ENCODE data around the gene TEK. TPM values are rescaled to one million over a fixed set of nuclear protein-coding genes. Genes with fewer than 3 reads are reported as not detected.
"Not testable (repeated sequence)": the region's sequence is repeated elsewhere in the genome, so short reads cannot be mapped to it uniquely, and the experiment has no call there.

Gene TEK
- total RNA-seq, 2 donors from 2014 or later = not detected

GRCh38 chr9:27093384-27094067 lies 15.5 kb upstream of the TEK start:
- DNase-seq; H3K27me3 Mint-ChIP-seq (ENCODE audit: low read depth); H3K27ac Mint-ChIP-seq; H3K4me1 Mint-ChIP-seq (ENCODE audit: low read depth); H3K36me3 Mint-ChIP-seq (ENCODE audit: insufficient read depth in 2 of 2); ATAC-seq (replicated peaks in 1 of 2); H3K4me3 Mint-ChIP-seq; H3K9me3 Mint-ChIP-seq: not testable (repeated sequence)

DNA sequence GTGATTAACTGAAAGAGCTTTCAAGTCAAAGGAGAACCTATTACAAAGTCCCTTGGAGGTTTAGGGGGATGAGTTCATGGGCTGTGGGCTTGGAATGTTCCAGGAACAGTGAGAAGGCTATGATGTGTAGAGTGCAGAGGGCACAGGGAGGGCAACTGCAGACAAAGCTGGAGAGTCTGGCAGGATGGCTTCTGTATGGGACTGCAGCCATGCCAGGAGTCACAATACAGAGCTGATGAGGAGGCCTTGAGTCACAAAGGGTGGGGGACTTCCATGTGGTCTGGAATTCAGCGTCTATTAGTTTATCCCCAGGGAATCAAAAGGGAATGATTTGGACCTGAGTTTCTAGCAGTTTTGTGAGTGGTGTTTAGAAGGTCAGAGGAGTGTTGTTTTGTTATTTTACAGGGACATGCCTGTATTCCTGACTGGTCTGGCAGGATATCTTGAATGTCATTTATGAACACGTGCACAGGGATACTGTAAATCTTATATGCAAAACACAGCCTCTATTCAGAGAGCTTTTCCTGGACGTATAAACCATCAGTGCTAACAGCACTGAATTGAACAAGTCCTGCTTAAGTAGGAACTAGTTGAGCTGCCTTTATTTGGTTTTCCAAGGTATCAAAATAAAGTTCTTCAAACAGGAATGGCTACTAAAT lies 14.3 kb upstream of the TEK start:
- Mint-ChIP-seq H3K27ac (no peak overlapping the region), H3K9me3 (peaks cover 2% of the 10 kb centered on the region in 2 donors)

DNA sequence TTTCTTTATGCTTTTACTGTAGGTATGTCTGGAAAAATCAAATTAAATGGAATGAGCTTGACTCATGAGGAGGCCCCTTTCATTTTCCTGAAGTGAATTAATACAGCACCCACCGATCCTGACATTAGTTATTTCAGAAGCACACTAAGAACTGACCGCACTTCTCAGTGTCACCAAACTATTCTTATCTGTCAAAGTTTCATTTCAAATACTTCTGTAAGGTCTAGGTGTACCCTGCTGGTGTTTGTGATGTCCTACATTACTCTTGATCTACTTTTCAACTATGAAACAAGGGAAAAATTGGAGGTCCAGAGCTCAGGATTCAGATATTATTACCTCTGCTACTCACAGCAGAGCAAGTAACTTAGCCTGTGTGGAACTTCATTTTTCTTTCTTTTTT lies 1.8 kb upstream of the TEK start:
- no peak for ATAC-seq (replicated peaks in 1 of 2)
- no peak for DNase-seq
- Mint-ChIP-seq H3K4me1 (ENCODE audit: low read depth) (no peaks in the 10 kb centered on the region), H3K36me3 (ENCODE audit: insufficient read depth in 2 of 2) (no peaks in the 10 kb centered on the region), H3K27me3 (ENCODE audit: low read depth) (no peaks in the 10 kb centered on the region), H3K9me3 (peaks cover 0 to 3% of the 10 kb centered on the region in 2 donors), H3K4me3 (no peak overlapping the region), H3K27ac (no peak overlapping the region)

More for the DNA sequence above, 14.3 kb upstream of the TEK start:
- ATAC-seq (replicated peaks in 1 of 2) (no peak), DNase-seq (no peak)
- Mint-ChIP-seq H3K4me1 (ENCODE audit: low read depth) (no peaks in the 10 kb centered on the region), H3K4me3 (no peak overlapping the region), H3K27me3 (ENCODE audit: low read depth) (no peaks in the 10 kb centered on the region), H3K36me3 (ENCODE audit: insufficient read depth in 2 of 2) (no peaks in the 10 kb centered on the region)

GRCh38 chr9:27109621-27110020 lies 596 bp downstream of the TEK start:
- H3K27ac Mint-ChIP-seq = no peak overlapping the region
- H3K4me3 Mint-ChIP-seq = no peak overlapping the region
- DNase-seq = no peak
- ATAC-seq (replicated peaks in 1 of 2) = no peak
- no peaks in the 10 kb centered on the region for H3K36me3 Mint-ChIP-seq (ENCODE audit: insufficient read depth in 2 of 2)
- H3K9me3 Mint-ChIP-seq = peaks cover 0 to 3% of the 10 kb centered on the region in 2 donors
- H3K4me1 Mint-ChIP-seq (ENCODE audit: low read depth) = no peaks in the 10 kb centered on the region
- H3K27me3 Mint-ChIP-seq (ENCODE audit: low read depth) = no peaks in the 10 kb centered on the region

DNA sequence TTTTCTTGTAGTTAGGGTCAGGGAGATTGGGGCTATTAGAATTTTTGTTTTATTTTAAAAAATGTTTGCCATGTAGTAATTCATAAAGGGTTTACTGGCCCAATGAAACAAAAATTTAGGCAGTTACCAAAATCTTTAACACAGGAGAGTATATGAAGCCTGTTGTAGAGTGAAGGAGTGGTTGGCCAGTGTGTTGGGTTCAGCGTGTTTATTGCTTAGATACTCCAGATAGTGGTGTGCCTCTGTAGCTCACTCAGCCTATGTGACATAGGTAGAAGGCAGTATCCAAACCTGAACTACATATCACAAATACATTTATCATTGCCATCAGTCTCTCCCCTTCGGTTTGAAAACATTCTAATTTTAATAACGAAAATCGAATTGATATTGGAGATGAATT lies 1.2 kb downstream of the TEK start:
- Mint-ChIP-seq H3K9me3 (peaks cover 0 to 3% of the 10 kb centered on the region in 2 donors), H3K27ac (no peak overlapping the region), H3K4me1 (ENCODE audit: low read depth) (no peaks in the 10 kb centered on the region), H3K36me3 (ENCODE audit: insufficient read depth in 2 of 2) (no peaks in the 10 kb centered on the region), H3K27me3 (ENCODE audit: low read depth) (no peaks in the 10 kb centered on the region), H3K4me3 (no peak overlapping the region)
- DNase-seq (no peak), ATAC-seq (replicated peaks in 1 of 2) (no peak)

DNA sequence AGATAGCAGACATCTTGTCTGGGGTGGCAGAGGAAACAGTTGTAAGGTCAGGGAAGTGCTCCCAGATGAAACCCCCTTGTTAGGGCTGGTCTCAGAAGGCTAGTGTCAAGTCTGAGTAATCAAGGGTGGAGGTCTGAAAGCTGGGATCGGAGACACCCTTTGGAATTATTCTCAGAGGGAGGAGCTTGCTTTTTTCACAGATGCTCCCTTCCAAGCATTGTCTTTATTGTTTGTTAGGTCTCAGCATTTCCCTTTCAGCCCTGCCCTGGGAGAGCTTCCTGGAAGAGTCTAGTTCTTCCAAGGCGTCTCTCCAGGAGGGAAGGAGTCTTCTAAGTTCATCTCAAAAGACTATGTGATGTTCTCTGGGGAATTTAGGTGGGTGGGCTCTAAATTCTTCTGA lies 3.2 kb downstream of the TEK start:
- no peaks in the 10 kb centered on the region for H3K9me3 Mint-ChIP-seq
- ATAC-seq (replicated peaks in 1 of 2) (no peak), DNase-seq (no peak)
- H3K36me3 Mint-ChIP-seq (ENCODE audit: insufficient read depth in 2 of 2) = no peaks in the 10 kb centered on the region
- no peak overlapping the region for H3K27ac Mint-ChIP-seq
- no peak overlapping the region for H3K4me3 Mint-ChIP-seq
- no peaks in the 10 kb centered on the region for H3K4me1 Mint-ChIP-seq (ENCODE audit: low read depth)
- H3K27me3 Mint-ChIP-seq (ENCODE audit: low read depth) = no peaks in the 10 kb centered on the region

GRCh38 chr9:27117489-27118135 lies 8.6 kb downstream of the TEK start:
- no peak for ATAC-seq (replicated peaks in 1 of 2)
- Mint-ChIP-seq H3K27ac (no peak overlapping the region), H3K36me3 (ENCODE audit: insufficient read depth in 2 of 2) (no peaks in the 10 kb centered on the region), H3K27me3 (ENCODE audit: low read depth) (peaks cover 6% of the 10 kb centered on the region), H3K4me3 (no peak overlapping the region), H3K9me3 (no peaks in the 10 kb centered on the region), H3K4me1 (ENCODE audit: low read depth) (no peaks in the 10 kb centered on the region)
- no peak for DNase-seq

DNA sequence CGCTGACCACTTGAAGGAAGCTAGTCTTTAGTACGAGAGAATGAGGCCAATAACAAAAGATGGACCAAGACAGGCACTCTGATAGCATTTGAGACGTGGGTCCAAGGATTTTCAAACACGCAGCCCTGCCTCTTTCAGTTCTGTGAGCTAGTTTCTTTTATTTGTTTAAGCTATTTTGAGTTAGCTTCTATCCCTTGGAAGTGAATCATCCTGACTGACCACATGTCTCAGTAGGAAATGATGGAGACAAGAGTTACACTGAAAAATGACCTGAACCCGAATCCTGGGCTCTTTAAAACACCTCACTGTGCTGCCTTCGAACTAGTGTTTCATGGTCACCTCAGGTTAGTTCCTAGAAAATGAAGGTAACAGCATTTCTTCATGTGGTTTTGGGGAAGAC lies 9.9 kb downstream of the TEK start:
- peaks cover 7% of the 10 kb centered on the region for H3K27me3 Mint-ChIP-seq (ENCODE audit: low read depth)
- no peak overlapping the region for H3K4me3 Mint-ChIP-seq
- no peak overlapping the region for H3K27ac Mint-ChIP-seq
- ATAC-seq (replicated peaks in 1 of 2) (no peak), DNase-seq (no peak)
- H3K36me3 Mint-ChIP-seq (ENCODE audit: insufficient read depth in 2 of 2) = no peaks in the 10 kb centered on the region
- H3K4me1 Mint-ChIP-seq (ENCODE audit: low read depth) = no peaks in the 10 kb centered on the region
- H3K9me3 Mint-ChIP-seq = no peaks in the 10 kb centered on the region

GRCh38 chr9:27124151-27124550 lies 15.1 kb downstream of the TEK start:
- H3K36me3 Mint-ChIP-seq (ENCODE audit: insufficient read depth in 2 of 2) = no peaks in the 10 kb centered on the region
- H3K27ac Mint-ChIP-seq = no peak overlapping the region
- H3K4me3 Mint-ChIP-seq = no peak overlapping the region
- ATAC-seq (replicated peaks in 1 of 2) = no peak
- peaks cover 7% of the 10 kb centered on the region for H3K27me3 Mint-ChIP-seq (ENCODE audit: low read depth)
- no peaks in the 10 kb centered on the region for H3K9me3 Mint-ChIP-seq
- no peaks in the 10 kb centered on the region for H3K4me1 Mint-ChIP-seq (ENCODE audit: low read depth)
- no peak for DNase-seq

DNA sequence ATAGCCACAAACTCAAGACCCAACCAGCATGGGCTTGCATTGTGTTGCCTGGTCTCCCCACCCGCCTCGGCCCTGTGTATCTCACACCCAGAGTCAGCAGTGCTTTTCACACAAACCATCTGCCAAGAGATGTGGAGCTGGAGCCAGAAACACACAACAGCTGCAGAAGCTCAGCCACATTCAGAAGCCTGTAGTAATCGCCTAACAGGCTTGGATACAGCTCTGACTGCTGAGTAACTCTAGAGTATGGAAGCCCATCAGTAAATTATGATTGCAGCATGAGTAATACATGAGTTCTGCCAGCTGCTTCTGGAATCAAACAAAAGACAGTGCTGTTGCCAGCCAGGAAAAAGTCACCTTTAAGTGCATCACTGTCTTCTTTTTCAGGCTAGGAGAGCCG lies 16.0 kb downstream of the TEK start:
- no peak for ATAC-seq (replicated peaks in 1 of 2)

DNA sequence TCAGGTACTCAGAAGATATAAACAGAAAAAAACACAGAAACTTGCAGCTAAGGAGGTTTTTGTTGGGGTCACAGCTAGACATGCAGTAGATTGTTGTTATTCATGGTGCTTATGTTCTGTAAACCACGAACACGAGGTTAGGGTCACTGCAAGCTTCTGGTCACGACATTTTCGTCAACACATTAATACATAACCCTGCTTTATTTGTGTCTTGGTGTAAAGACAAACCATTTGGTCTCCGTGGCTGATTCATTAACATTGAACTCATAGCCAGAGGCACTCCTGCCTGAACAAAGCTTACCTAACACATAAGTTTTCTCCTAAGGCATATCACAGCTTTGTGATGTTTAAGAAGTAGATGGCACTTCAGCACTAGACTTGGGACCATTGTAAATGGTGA lies 16.9 kb downstream of the TEK start:
- no peak for ATAC-seq (replicated peaks in 1 of 2)
- H3K9me3 Mint-ChIP-seq = no peaks in the 10 kb centered on the region
- H3K27me3 Mint-ChIP-seq (ENCODE audit: low read depth) = peaks cover 7% of the 10 kb centered on the region
- no peak overlapping the region for H3K27ac Mint-ChIP-seq
- H3K36me3 Mint-ChIP-seq (ENCODE audit: insufficient read depth in 2 of 2) = no peaks in the 10 kb centered on the region
- no peak overlapping the region for H3K4me3 Mint-ChIP-seq
- no peaks in the 10 kb centered on the region for H3K4me1 Mint-ChIP-seq (ENCODE audit: low read depth)
- DNase-seq = no peak

More for the DNA sequence above, 16.0 kb downstream of the TEK start:
- no peaks in the 10 kb centered on the region for H3K9me3 Mint-ChIP-seq
- no peak overlapping the region for H3K27ac Mint-ChIP-seq
- no peak overlapping the region for H3K4me3 Mint-ChIP-seq
- H3K36me3 Mint-ChIP-seq (ENCODE audit: insufficient read depth in 2 of 2) = no peaks in the 10 kb centered on the region
- no peaks in the 10 kb centered on the region for H3K4me1 Mint-ChIP-seq (ENCODE audit: low read depth)
- no peak for DNase-seq
- H3K27me3 Mint-ChIP-seq (ENCODE audit: low read depth) = peaks cover 7% of the 10 kb centered on the region

DNA sequence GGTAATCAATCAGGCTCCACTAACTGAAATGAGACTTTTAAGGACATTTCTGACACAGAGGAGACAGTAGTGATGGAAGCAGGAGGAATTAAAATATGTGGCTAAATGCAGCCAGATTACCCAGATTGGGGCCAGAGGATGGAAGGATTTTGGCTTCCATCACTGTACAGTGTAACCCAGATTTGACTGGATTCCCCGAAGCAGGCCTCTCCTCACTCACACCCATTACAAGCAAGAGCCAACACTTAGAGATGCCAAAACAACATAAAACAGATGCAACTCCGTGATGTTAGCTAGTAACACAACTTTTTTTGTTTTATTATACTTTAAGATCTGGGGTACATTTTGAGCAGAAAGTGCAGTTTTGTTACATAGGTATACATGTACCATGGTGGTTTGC lies 17.6 kb downstream of the TEK start:
- no peak overlapping the region for H3K4me3 Mint-ChIP-seq
- no peaks in the 10 kb centered on the region for H3K4me1 Mint-ChIP-seq (ENCODE audit: low read depth)
- no peak for ATAC-seq (replicated peaks in 1 of 2)
- H3K9me3 Mint-ChIP-seq = no peaks in the 10 kb centered on the region
- DNase-seq = no peak
- H3K36me3 Mint-ChIP-seq (ENCODE audit: insufficient read depth in 2 of 2) = no peaks in the 10 kb centered on the region
- H3K27ac Mint-ChIP-seq = no peak overlapping the region
- peaks cover 7% of the 10 kb centered on the region for H3K27me3 Mint-ChIP-seq (ENCODE audit: low read depth)

DNA sequence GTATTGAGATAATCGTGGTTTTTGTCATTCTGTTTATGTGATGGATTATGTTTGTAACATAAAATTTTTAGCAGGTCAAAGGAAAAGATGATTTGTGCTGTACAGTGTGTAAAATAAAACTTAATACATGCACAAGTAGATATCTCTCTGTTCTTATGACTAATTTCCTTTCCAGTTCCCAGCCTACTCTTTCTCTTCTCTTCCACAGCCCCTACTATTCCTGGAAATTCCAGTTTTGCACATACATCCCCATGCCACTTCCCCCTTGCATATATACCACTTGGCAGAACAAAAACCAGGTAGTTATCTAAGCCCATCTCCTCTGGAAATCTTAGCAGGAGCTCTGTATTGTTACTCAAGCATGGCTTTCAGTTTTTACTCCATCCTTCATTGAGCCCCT lies 20.2 kb downstream of the TEK start:
- DNase-seq (no peak), ATAC-seq (replicated peaks in 1 of 2) (no peak)
- no peak overlapping the region for H3K4me3 Mint-ChIP-seq
- H3K27me3 Mint-ChIP-seq (ENCODE audit: low read depth) = no peaks in the 10 kb centered on the region
- no peaks in the 10 kb centered on the region for H3K4me1 Mint-ChIP-seq (ENCODE audit: low read depth)
- H3K27ac Mint-ChIP-seq = no peak overlapping the region
- H3K9me3 Mint-ChIP-seq = no peaks in the 10 kb centered on the region
- H3K36me3 Mint-ChIP-seq (ENCODE audit: insufficient read depth in 2 of 2) = no peaks in the 10 kb centered on the region

All from activated T-cell treated with anti-CD3 and anti-CD28 coated beads, Interleukin-2, amount 50 U/mL, for 72 hours (primary cell).